Heart right ventricle (tissue), 16 donors: ENCODE data around the gene ZFAND3. TPM values are rescaled to one million over a fixed set of nuclear protein-coding genes. Genes with fewer than 3 reads are reported as not detected.

Experiments
- ATAC-seq, 8 donors: fragments of 200-7000 bp; cut with Tn5 transposase; one replicate each; pipeline ENCODE4 v1.9.1; 2020; ENCODE audit warnings: mild to moderate bottlenecking in 8 of 8, moderate library complexity in 8 of 8, moderate number of reproducible peaks in 1 of 8
- DNase-seq, 2 donors: peaks; one replicate each; pipeline ENCODE4 v3.0.0-alpha.2; 2020
- H3K27ac ChIP-seq, 10 donors: fragments of 200-600 bp; sonication (generic) in 2 of 10; one replicate each; pipeline versions ENCODE4 v1.5.0 to v1.8.0; 2020 to 2022; ENCODE audit warnings: mild to moderate bottlenecking in 3 of 10
- H3K27me3 ChIP-seq, 7 donors: fragments of 200-600 bp; one replicate each; pipeline ENCODE4 v1.8.0; 2021 to 2022; ENCODE audit warnings: mild to moderate bottlenecking in 2 of 7
- H3K36me3 ChIP-seq, 9 donors: fragments of 200-600 bp; sonication (generic) in 1 of 9; one replicate each; pipeline versions ENCODE4 v1.5.0 to v1.8.0; 2020 to 2022; ENCODE audit warnings: mild to moderate bottlenecking in 2 of 9
- H3K4me1 ChIP-seq, 9 donors: fragments of 200-600 bp; sonication (generic) in 1 of 9; one replicate each; pipeline versions ENCODE4 v1.5.0 to v1.8.0; 2020 to 2022; ENCODE audit warnings: mild to moderate bottlenecking in 4 of 9
- H3K4me3 ChIP-seq, 10 donors: fragments of 200-600 bp; sonication (generic) in 2 of 10; one replicate each; pipeline versions ENCODE4 v1.5.0 to v1.8.0; 2020 to 2022; ENCODE audit warnings: mild to moderate bottlenecking in 7 of 10, moderate library complexity in 2 of 10
- H3K9me3 ChIP-seq, 11 donors: fragments of 200-600 bp in 10 of 11; sonication (generic) in 2 of 11; one replicate each; pipeline versions ENCODE4 v1.5.0 to v1.8.0; 2013 to 2022; ENCODE audit warnings: mild to moderate bottlenecking in 2 of 11, control low read depth in 1 of 11, moderate library complexity in 1 of 11
- WGBS, 2 donors: extraction: QIAGEN DNeasy Blood & Tissue Kit; methylation state at CpG; one replicate each; pipeline ENCODE4 v1.1.7; 2013; ENCODE audit warnings: inconsistent platforms in 1 of 2; 5-methylcytosine and 5-hydroxymethylcytosine counted together
- intact Hi-C, 10 donors: fragments of 100-400 bp; cut with DNase I; formaldehyde crosslinking; loops; one replicate each; pipeline versions ENCODE4 v1.11.1 to v1.14.2; 2022
- polyA plus RNA-seq, 2 donors: library from polyadenylated mRNA; stranded (reverse); fragments of 200-250 nt; gene quantifications; one replicate each; pipeline ENCODE4 v1.2.3, GENCODE V29; 2013
- total RNA-seq, 10 donors: library from RNA; stranded (reverse); fragmentation: NEBNext Ultra II Directional in 3 of 10; extraction: Animal tissue kit (Norgen Biotek cat#: 25700) in 3 of 10; gene quantifications; one replicate each; pipeline versions ENCODE4 v1.2.1 to v1.2.4, GENCODE V29; 2021 to 2023
- TF ChIP-seq, protein P1 (sequence below), 9 donors: fragments of 200-600 bp; sonication (generic) in 2 of 9; IDR thresholded peaks; one replicate each; pipeline versions ENCODE4 v1.5.0 to v1.8.0; 2021 to 2022; ENCODE audit warnings: antibody characterized with exemption in 9 of 9, mild to moderate bottlenecking in 5 of 9, moderate library complexity in 1 of 9
- donor health status: Arrhythmogenic right ventricular cardiomyopathy.
- donor health status: ischemic (EF 13 %, LVEDD 7.1; RV severe dilation, severe dysfunction).
- donor health status: healthy with polysubstance abuse.
- donor health status: DM: no; HTN: yes; CAD: no.
- donor health status: DM: no; HTN: no; CAD: no.
- donor health status: ischemic (EF 25% LVEDD 6.9; RV normal size, moderate dysfunction).
- donor health status: ischemic (EF 25% LVEDD 5.7; RV mildly dilated, moderate dysfunction).
- donor health status: healthy.
- donor health status: DM: yes; HTN: yes; CAD: no.
- donor health status: Ischemic cardiomyopathy.
- donor health status: ischemic (EF 35%, LVEDD 5.7; RV mildly dilated, moderate dysfunction).
- donor health status: nonischemic (EF 11% LVEDD 7.7; RV severe dilation, severe dysfunction).
- donor health status: DM: yes; HTN: yes; CAD: no.
- donor health status: PGD.
- donor health status: ischemic (EF 29% LVEDD 5.4; RV normal size, mild dysfunction).
- donor health status: nonischemic (EF 23%, LVEDD 6.1; RV moderate dilation, normal function).

The ZFAND3 gene
- total and polyA plus RNA-seq, 12 donors = 24.4 to 123 (median 105) TPM

DNA sequence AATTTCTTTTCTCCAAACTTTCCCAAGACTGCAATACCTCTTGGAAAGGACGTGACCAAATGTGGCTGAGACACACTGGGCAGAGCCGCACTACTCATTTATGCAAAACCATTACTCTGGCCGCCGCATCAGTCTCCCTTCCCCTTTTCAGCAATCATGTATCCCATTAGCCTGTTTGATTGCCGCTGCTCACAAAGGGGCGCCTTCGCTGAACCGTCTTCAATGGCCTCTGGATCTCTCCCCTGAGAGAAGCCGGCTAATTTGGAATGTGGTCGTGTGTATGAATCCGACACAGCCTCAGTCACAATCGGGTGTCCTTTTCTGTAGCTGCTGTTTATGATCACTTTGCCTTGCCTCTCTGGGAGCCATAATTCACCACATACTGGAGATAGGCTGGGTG is 361.1 kb downstream of the ZFAND3 start:
- ATAC-seq (no peak), DNase-seq (no peak)
- Histone ChIP-seq H3K27me3 (no peaks in the 10 kb centered on the region), H3K27ac (no peak overlapping the region), H3K9me3 (no peaks in the 10 kb centered on the region), H3K4me3 (no peak overlapping the region), H3K4me1 (peaks cover 0 to 7% (median 0%) of the 10 kb centered on the region in 9 donors), H3K36me3 (peaks cover 0 to 5% (median 0%) of the 10 kb centered on the region in 9 donors)
- intact Hi-C loops = no loop called here
- 84 to 86% methylated on average over 12 of the region's 12 CpGs for WGBS, 2 donors
- TF ChIP-seq, protein P1, sequence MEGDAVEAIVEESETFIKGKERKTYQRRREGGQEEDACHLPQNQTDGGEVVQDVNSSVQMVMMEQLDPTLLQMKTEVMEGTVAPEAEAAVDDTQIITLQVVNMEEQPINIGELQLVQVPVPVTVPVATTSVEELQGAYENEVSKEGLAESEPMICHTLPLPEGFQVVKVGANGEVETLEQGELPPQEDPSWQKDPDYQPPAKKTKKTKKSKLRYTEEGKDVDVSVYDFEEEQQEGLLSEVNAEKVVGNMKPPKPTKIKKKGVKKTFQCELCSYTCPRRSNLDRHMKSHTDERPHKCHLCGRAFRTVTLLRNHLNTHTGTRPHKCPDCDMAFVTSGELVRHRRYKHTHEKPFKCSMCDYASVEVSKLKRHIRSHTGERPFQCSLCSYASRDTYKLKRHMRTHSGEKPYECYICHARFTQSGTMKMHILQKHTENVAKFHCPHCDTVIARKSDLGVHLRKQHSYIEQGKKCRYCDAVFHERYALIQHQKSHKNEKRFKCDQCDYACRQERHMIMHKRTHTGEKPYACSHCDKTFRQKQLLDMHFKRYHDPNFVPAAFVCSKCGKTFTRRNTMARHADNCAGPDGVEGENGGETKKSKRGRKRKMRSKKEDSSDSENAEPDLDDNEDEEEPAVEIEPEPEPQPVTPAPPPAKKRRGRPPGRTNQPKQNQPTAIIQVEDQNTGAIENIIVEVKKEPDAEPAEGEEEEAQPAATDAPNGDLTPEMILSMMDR (IDR thresholded peaks at IDR 0.05) = no peak

DNA sequence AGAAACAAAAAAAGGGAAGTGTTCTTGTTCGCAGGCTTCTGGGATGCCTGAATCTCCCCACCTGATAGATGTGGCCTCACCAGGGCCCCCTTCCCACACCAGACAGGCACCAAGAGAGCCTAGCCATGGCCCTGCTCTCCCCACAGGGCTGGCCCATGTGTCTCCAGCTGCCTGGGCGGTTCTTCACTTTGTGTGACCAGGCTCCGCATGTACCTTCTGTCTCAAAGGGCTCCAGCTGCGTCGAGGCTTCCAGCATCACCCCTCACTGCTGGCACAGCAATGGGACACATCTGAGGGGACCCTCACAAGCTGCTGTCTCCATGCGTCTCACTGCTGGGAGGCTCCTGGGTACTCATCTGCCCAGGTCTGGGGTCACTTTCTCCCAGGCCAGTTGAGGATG is 362.9 kb downstream of the ZFAND3 start:
- no peak overlapping the region for H3K27ac ChIP-seq
- TF ChIP-seq, protein P1 (IDR thresholded peaks at IDR 0.05) = no peak
- no peaks in the 10 kb centered on the region for H3K27me3 ChIP-seq
- 94 to 97% methylated on average over 6 of the region's 6 CpGs for WGBS, 2 donors
- intact Hi-C loops = no loop called here
- peaks cover 0 to 5% (median 0%) of the 10 kb centered on the region in 9 donors for H3K36me3 ChIP-seq
- no peak for DNase-seq
- no peak overlapping the region for H3K4me3 ChIP-seq
- H3K4me1 ChIP-seq = peaks cover 0 to 3% (median 0%) of the 10 kb centered on the region in 9 donors
- no peak for ATAC-seq
- no peaks in the 10 kb centered on the region for H3K9me3 ChIP-seq

DNA sequence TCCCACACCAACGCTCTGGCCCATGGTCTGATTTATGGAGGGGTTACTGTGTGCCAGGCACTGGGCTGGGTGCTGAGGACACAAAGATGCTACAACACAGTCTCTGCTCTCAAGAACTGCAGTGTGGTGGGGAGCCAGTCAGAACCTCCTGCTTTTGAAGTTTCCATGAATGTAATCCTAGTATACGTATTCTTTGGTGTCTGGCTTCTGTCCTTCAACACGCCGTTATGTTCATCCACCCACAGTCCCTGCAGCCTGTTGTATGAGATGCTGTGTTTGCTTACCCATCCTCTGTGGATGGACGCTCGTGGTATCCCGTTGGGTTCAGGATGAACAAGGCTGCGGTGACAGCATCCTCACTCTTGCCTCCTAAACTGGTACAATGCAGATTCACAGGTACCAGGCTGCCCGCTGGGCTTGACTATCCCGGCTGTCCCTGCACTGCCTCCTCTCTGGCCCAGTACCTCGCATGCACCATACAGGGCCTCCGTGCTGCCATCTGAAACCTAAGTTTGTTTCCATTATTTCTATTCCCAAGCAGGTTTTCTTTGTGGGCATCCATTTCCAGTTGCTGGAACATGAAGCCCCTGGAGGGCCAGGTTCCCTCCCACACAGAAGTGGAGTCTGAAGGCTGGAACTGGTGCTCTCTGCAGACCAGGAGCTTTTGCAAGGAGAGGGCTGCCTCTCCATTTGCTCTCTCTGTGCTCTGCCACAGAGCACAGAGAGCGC is 364.5 kb downstream of the ZFAND3 start:
- Histone ChIP-seq H3K27ac (no peak overlapping the region), H3K36me3 (peaks cover 0 to 5% (median 0%) of the 10 kb centered on the region in 9 donors), H3K9me3 (no peaks in the 10 kb centered on the region), H3K4me3 (no peak overlapping the region), H3K27me3 (no peaks in the 10 kb centered on the region), H3K4me1 (no peaks in the 10 kb centered on the region)
- DNase-seq (no peak), ATAC-seq (no peak)
- WGBS, 2 donors = 85 to 88% methylated on average over 13 of the region's 13 CpGs
- intact Hi-C loops = no loop called here
- TF ChIP-seq, protein P1 (IDR thresholded peaks at IDR 0.05) = no peak

DNA sequence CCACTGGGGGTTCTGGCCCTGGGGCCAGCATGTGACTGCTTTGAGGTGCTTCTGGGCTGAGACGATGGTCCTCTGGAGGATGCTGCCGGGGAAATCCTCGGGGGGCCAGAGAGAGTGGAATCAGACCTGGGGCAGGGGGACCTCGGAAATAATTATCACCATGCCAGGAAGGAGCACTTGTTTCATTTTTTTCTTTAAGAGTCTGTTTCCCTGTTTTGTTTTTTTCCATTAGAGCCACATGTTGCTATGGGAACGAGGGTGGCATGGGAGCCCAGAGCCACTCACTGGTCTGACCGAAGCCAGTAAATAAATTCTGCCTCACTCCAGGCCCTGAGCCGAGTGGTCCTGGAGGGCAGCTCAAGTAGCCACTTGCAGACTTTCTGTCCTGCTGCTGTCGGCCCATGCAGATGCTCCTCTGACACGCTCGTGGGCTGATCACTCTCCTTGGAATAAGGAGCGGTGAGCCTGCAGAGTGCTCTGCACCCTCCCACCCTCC is 365.1 kb downstream of the ZFAND3 start:
- no peaks in the 10 kb centered on the region for H3K9me3 ChIP-seq
- WGBS, 2 donors = 87 to 88% methylated on average over 11 of the region's 11 CpGs
- DNase-seq (no peak), ATAC-seq (no peak)
- TF ChIP-seq, protein P1 (IDR thresholded peaks at IDR 0.05) = no peak
- H3K4me1 ChIP-seq = no peaks in the 10 kb centered on the region
- H3K27me3 ChIP-seq = no peaks in the 10 kb centered on the region
- H3K36me3 ChIP-seq = peaks cover 0 to 5% (median 0%) of the 10 kb centered on the region in 9 donors
- no peak overlapping the region for H3K27ac ChIP-seq
- intact Hi-C loops = no loop called here
- H3K4me3 ChIP-seq = no peak overlapping the region
